DND-41 (cell line): ENCODE measurements around the gene PLA2G4A.

ENCODE experiments used
- ATAC-seq: fragments of 200-7000 bp; cut with Tn5 transposase; 3 replicates; pipeline ENCODE4 v1.9.1; 2021; ENCODE audit warnings: low read depth; ENCODE audit not compliant: insufficient read depth
- DNase-seq: peaks from one replicate; pipeline ENCODE4 v3.0.0-alpha.2; 2020
- H2AFZ ChIP-seq: 2 replicates; pipeline ENCODE4 v1.6.0; 2012; ENCODE audit warnings: low read depth, low read length
- H3K27ac ChIP-seq: 2 replicates; pipeline ENCODE4 v1.5.1; 2012; ENCODE audit warnings: low read length, inconsistent platforms
- H3K27me3 ChIP-seq: fragments of 200-600 bp; sonication (generic); 2 replicates; pipeline ENCODE4 v1.6.0; 2012; ENCODE audit warnings: low read length, mild to moderate bottlenecking, inconsistent platforms; ENCODE audit not compliant: insufficient read depth, poor library complexity
- H3K36me3 ChIP-seq: 2 replicates; pipeline ENCODE4 v1.5.1; 2012; ENCODE audit warnings: low read length, inconsistent platforms; ENCODE audit not compliant: insufficient read depth
- H3K4me1 ChIP-seq: 2 replicates; pipeline ENCODE4 v1.5.1; 2012; ENCODE audit warnings: mild to moderate bottlenecking, low read length; ENCODE audit not compliant: insufficient read depth
- H3K4me2 ChIP-seq: 2 replicates; pipeline ENCODE4 v1.6.0; 2012; ENCODE audit warnings: mild to moderate bottlenecking, moderate library complexity, low read length, inconsistent platforms; ENCODE audit not compliant: insufficient read depth
- H3K4me3 ChIP-seq, 2 experiments: fragments of 200-600 bp in 1 of 2; shearing (Covaris generic) in 1 of 2; 2 replicates each; pipeline ENCODE4 v1.5.1; 2012 to 2016; ENCODE audit warnings: inconsistent platforms in 2 of 2, low read length in 2 of 2, mild to moderate bottlenecking in 2 of 2, low read depth in 1 of 2, moderate library complexity in 1 of 2
- H3K79me2 ChIP-seq: 2 replicates; pipeline ENCODE4 v1.6.0; 2012; ENCODE audit warnings: low read length, inconsistent platforms; ENCODE audit not compliant: insufficient read depth
- H3K9ac ChIP-seq: 2 replicates; pipeline ENCODE4 v1.6.0; 2012; ENCODE audit warnings: low read depth, mild to moderate bottlenecking, inconsistent platforms, low read length, moderate library complexity
- H3K9me3 ChIP-seq: 2 replicates; pipeline ENCODE4 v1.5.1; 2012; ENCODE audit warnings: low read length, moderate library complexity, mild to moderate bottlenecking, inconsistent platforms; ENCODE audit not compliant: insufficient read depth, severe bottlenecking
- H4K20me1 ChIP-seq: 2 replicates; pipeline ENCODE4 v1.6.0; 2012; ENCODE audit warnings: low read length; ENCODE audit not compliant: insufficient read depth
- CTCF ChIP-seq: IDR thresholded peaks from 2 replicates; pipeline ENCODE4 v1.5.1; 2012; ENCODE audit warnings: borderline replicate concordance, low read length, moderate library complexity, mild to moderate bottlenecking; ENCODE audit not compliant: poor library complexity, severe bottlenecking; ENCODE audit errors: extremely low read depth
- EZH2 ChIP-seq: IDR thresholded peaks from 3 replicates; pipeline ENCODE4 v1.6.1; 2012; ENCODE audit warnings: borderline replicate concordance, low read depth, mild to moderate bottlenecking, moderate library complexity, low read length, inconsistent platforms; ENCODE audit not compliant: severe bottlenecking

The PLA2G4A gene

DNA sequence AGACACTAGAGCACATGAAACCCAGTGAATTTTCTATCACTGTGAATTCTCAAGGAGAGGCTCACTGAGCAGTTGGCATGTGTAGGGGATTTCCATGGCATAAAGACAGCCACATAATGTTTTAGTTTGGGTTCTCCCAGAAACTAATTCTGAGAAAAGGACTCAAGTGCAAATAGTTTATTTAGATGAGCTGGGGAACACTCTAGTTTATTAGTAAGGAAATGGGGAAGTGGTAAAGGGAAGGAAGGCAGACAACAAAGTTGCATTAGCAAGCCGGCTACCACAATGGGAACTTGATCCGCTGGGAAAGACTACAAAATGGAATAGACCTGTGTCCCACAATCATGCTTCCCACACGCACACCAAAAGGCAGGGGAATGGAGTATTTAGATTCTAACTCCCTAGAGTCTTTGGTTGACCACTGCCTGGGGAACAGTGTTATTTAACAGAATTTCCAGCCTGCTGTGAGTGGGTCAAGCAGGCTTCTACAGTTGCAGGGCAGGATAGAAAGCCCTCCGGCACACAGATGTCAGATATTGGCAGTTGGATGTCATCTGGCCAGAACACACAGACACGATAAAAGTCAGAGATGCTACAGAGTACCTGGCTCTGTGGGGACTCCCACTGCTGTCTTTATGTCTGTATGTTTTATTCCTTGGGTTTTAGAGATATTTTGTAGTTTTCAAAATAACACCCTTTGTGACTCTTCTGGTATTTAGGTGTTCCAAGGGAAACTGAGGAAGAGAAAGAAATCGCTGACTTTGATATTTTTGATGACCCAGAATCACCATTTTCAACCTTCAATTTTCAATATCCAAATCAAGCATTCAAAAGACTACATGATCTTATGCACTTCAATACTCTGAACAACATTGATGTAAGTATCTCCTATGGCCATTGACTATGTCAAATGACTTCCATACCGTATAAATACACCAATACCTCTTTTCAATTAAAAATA lies 150.1 kb downstream of the PLA2G4A start:
- H3K9ac ChIP-seq, result no peak overlapping the region

GRCh38 chr1:186980400-186980799 lies 151.7 kb downstream of the PLA2G4A start:
- no peaks in the 10 kb centered on the region for H3K36me3 ChIP-seq
- H3K9me3 ChIP-seq, result no peaks in the 10 kb centered on the region
- no peaks in the 10 kb centered on the region for H3K79me2 ChIP-seq
- DNase-seq (no peak), ATAC-seq (no peak)
- H4K20me1 ChIP-seq, result no peaks in the 10 kb centered on the region
- no peak for TF ChIP-seq CTCF
- no peak for TF ChIP-seq EZH2
- H3K27ac ChIP-seq, result no peak overlapping the region
- H3K4me2 ChIP-seq, result no peak overlapping the region
- no peaks in the 10 kb centered on the region for H3K27me3 ChIP-seq
- no peaks in the 10 kb centered on the region for H3K4me1 ChIP-seq
- H2AFZ ChIP-seq, result no peak overlapping the region
- H3K4me3 ChIP-seq, result no peak overlapping the region
- no peak overlapping the region for H3K9ac ChIP-seq

More for the DNA sequence above, 150.1 kb downstream of the PLA2G4A start:
- no peaks in the 10 kb centered on the region for H3K27me3 ChIP-seq
- DNase-seq, result no peak
- ATAC-seq, result no peak
- no peaks in the 10 kb centered on the region for H3K9me3 ChIP-seq
- no peaks in the 10 kb centered on the region for H3K4me1 ChIP-seq
- H3K4me2 ChIP-seq, result no peak overlapping the region
- no peak overlapping the region for H3K4me3 ChIP-seq
- TF ChIP-seq CTCF (no peak), EZH2 (no peak)
- H3K27ac ChIP-seq, result no peak overlapping the region
- H3K79me2 ChIP-seq, result no peaks in the 10 kb centered on the region
- no peaks in the 10 kb centered on the region for H3K36me3 ChIP-seq
- H2AFZ ChIP-seq, result no peak overlapping the region
- no peaks in the 10 kb centered on the region for H4K20me1 ChIP-seq

GRCh38 chr1:186982116-186982515 lies 153.4 kb downstream of the PLA2G4A start:
- Histone ChIP-seq H3K4me2 (no peak overlapping the region), H3K36me3 (no peaks in the 10 kb centered on the region), H3K4me3 (no peak overlapping the region), H3K79me2 (no peaks in the 10 kb centered on the region), H4K20me1 (no peaks in the 10 kb centered on the region), H3K4me1 (no peaks in the 10 kb centered on the region), H3K9ac (no peak overlapping the region), H2AFZ (no peak overlapping the region), H3K27me3 (no peaks in the 10 kb centered on the region), H3K9me3 (no peaks in the 10 kb centered on the region), H3K27ac (no peak overlapping the region)
- no peak for TF ChIP-seq EZH2
- no peak for TF ChIP-seq CTCF
- DNase-seq (no peak), ATAC-seq (no peak)
